ENCODE data around the gene AKR7A3. TPM values are rescaled to one million over a fixed set of nuclear protein-coding genes. Genes with fewer than 3 reads are reported as not detected.
"Not testable (repeated sequence)": the region's sequence is repeated elsewhere in the genome, so short reads cannot be mapped to it uniquely, and the experiment has no call there.

The AKR7A3 gene
- total RNA-seq, 1 donor from 2014 or later: 4.6 TPM

DNA sequence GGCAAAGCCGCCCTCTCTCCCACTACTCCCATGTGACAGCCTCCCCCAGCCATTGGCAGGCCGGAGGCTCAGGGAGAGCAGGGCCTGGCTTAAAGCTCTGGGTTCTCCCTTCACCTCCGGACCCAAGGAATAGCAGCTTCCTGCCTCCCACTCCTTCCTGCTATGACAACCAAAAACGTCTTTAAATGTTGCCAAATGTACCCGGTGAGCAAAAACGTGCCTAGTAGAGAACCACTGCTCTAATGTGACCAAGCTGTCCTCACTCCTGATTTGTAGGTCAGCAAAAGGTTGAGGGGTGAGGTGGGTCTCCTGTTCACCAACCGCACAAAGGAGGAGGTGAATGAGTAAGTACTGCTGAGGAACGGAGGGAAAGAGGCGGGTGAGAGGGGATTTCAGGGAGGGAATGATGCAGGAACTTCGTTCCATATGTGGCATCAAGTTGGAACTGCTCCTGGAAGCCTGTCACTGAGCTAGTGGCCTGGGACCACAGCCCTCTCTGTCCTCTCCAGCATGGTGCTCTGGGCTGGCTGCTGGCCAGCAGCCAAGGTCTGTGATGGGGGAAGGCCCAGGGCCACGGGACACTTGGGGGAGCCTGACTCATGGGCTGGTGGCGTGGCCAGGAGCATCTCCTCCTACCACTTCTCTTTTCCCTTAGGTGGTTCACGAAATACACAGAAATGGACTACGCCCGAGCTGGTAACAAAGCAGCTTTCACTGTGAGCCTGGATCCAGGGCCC lies 31.2 kb downstream of the AKR7A3 start:
- H3K9me3 Mint-ChIP-seq: no peaks in the 10 kb centered on the region

DNA sequence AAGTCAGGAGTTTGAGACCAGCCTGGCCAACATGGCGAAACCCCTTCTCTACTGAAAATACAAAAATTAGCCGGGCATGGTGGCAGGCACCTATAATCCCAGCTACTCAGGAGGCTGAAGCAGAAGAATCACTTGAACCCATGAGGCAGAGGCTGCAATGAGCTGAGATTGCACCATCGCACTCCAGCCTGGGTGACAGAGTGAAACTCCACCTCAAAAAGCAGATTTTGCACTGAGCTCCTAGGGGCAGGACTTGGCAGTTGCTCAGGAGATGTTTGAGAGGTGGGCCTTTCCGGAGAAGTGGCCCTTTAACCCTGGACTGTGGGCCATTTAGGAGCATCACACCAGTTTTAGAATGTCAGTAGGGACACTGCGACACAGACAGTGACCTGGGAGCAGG lies 32.3 kb downstream of the AKR7A3 start:
- not testable (repeated sequence) for H3K36me3 Mint-ChIP-seq; DNase-seq (ENCODE audit: extremely low spot score, unreplicated experiment); H3K9me3 Mint-ChIP-seq; H3K27ac Mint-ChIP-seq; H3K4me3 Mint-ChIP-seq; H3K27me3 Mint-ChIP-seq
- peaks cover 12% of the 10 kb centered on the region for H3K4me1 Mint-ChIP-seq (ENCODE audit: unreplicated experiment)

More for the DNA sequence above, 31.2 kb downstream of the AKR7A3 start:
- Mint-ChIP-seq H3K4me1 (ENCODE audit: unreplicated experiment) (peaks cover 12% of the 10 kb centered on the region), H3K4me3 (no peak overlapping the region), H3K36me3 (peaks cover 5% of the 10 kb centered on the region), H3K27ac (no peak overlapping the region), H3K27me3 (no peaks in the 10 kb centered on the region)
- DNase-seq (ENCODE audit: extremely low spot score, unreplicated experiment): no peak
- TF ChIP-seq, protein P1, sequence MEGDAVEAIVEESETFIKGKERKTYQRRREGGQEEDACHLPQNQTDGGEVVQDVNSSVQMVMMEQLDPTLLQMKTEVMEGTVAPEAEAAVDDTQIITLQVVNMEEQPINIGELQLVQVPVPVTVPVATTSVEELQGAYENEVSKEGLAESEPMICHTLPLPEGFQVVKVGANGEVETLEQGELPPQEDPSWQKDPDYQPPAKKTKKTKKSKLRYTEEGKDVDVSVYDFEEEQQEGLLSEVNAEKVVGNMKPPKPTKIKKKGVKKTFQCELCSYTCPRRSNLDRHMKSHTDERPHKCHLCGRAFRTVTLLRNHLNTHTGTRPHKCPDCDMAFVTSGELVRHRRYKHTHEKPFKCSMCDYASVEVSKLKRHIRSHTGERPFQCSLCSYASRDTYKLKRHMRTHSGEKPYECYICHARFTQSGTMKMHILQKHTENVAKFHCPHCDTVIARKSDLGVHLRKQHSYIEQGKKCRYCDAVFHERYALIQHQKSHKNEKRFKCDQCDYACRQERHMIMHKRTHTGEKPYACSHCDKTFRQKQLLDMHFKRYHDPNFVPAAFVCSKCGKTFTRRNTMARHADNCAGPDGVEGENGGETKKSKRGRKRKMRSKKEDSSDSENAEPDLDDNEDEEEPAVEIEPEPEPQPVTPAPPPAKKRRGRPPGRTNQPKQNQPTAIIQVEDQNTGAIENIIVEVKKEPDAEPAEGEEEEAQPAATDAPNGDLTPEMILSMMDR (conservative IDR thresholded peaks at IDR 0.05): no peak

DNA sequence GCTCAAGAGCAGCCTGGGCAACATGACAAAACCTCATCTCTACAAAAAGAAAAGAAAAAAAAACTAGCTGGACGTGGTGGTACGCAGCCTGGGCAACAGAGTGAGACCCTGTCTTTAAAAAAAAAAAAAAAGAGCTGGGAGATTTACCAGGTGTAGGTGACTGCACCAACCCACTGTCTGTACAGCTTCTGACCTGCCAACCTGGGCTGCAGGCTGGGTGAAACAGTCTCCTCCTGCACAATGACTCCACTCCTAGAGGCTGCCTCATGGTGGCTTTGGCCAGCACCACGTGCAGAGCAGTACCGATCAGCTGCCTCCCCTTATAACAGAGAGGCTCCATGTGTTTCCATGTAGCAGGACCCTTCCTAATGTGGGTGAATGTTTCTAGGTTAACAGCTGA lies 33.3 kb downstream of the AKR7A3 start:
- Mint-ChIP-seq H3K9me3 (no peaks in the 10 kb centered on the region), H3K4me3 (no peak overlapping the region), H3K36me3 (peaks cover 5% of the 10 kb centered on the region), H3K4me1 (ENCODE audit: unreplicated experiment) (peaks cover 16% of the 10 kb centered on the region), H3K27me3 (no peaks in the 10 kb centered on the region), H3K27ac (no peak overlapping the region)
- TF ChIP-seq, protein P1 (conservative IDR thresholded peaks at IDR 0.05): no peak
- no peak for DNase-seq (ENCODE audit: extremely low spot score, unreplicated experiment)

DNA sequence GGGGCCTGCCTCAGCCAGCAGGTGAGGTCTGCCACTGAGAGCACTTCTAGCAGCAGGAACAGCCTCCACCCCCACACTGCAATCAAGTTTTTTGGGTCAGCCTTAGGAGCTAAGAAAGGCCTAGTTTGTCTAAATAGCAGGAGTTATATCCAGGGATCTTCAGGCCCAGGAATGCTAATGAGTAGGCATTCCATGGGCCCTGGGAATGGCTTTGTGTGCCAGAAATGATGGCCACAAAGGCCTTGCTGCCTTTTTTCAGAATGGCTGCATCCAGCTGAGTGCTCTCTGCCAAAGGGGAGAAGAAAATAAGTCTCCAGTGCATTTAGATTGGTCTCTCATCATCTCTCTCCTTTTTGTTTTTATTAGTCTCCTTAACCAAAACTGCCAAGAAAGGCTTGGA lies 34.2 kb downstream of the AKR7A3 start:
- no peak for DNase-seq (ENCODE audit: extremely low spot score, unreplicated experiment)
- no peaks in the 10 kb centered on the region for H3K27me3 Mint-ChIP-seq

DNA sequence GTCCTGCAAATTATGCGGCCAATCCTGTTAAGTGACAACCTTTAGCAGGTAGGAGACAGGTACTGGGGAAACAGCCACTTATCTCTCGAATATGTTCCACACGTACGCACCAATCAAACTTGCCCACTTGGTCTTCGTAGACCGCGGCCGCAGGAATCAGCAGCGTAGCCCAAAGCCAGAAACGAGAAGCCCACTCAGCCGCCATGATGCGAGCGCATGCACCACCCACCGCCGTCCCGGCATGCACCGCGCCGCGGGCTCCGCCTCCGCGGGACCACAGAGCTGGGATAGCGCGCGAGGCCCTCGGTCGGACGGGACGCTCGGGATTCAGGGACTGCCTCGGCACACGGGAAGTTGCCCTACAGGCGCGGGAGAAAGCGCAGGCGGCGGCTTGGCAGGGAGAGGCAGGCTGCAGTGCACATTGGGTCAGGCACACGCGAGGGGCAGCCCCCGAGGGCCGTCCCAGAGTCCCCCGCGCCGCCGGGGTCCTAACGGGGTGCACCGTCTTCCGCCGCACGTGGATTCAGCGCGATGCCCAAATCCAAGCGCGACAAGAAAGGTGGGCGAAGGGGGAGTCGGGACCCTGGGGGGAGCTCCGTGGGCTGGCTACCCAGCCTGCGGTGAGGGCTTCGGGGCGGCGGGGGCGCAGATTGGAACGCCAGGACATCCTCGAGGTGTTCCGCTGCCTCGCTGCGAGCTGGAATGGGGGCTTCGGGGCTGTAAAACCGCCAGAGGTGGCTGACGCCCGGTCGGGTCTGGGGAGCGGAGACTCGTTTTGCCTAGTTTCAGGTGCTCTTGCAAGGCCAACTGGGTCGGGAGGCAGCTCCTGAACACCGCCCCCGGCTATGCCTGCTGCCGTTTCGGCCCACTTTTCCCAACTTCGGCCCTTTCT lies 37.0 kb downstream of the AKR7A3 start, which contains the start of the genes EMC1 and MRTO4:
Gene EMC1, minus strand, starts transcription at position 220 of the 892 bp plus-strand sequence. Its CDS starts 15 bp downstream, at position 205.
Gene MRTO4, plus strand, starts transcription at position 501 of the 892 bp plus-strand sequence. Its CDS starts 31 bp downstream, at position 532.
- Mint-ChIP-seq H3K9me3 (no peaks in the 10 kb centered on the region), H3K4me1 (ENCODE audit: unreplicated experiment) (peaks cover 18% of the 10 kb centered on the region), H3K4me3 (peak within 1 kb of the TSS; percentile 96), H3K27ac (peak within 1 kb of the TSS; percentile 91), H3K27me3 (no peaks in the 10 kb centered on the region), H3K36me3 (no peaks in the 10 kb centered on the region)
- peak; percentile 94 for DNase-seq (ENCODE audit: extremely low spot score, unreplicated experiment)
- TF ChIP-seq, protein P1 (conservative IDR thresholded peaks at IDR 0.05): no peak

More for the DNA sequence above, 34.2 kb downstream of the AKR7A3 start:
- Mint-ChIP-seq H3K4me3 (no peak overlapping the region), H3K36me3 (peaks cover 5% of the 10 kb centered on the region), H3K27ac (no peak overlapping the region), H3K9me3 (no peaks in the 10 kb centered on the region), H3K4me1 (ENCODE audit: unreplicated experiment) (peaks cover 18% of the 10 kb centered on the region)
- TF ChIP-seq, protein P1 (conservative IDR thresholded peaks at IDR 0.05): no peak

Measured in type B pancreatic cell (in vitro differentiated cells).